GM20000 (cell line): ENCODE measurements around the gene RHBDL2.
"Not testable (repeated sequence)": the region's sequence is repeated elsewhere in the genome, so short reads cannot be mapped to it uniquely, and the experiment has no call there.

Source experiments
- DNase-seq: peaks from one replicate; pipeline ENCODE4 v3.0.0; 2012; ENCODE audit warnings: low spot score
- CTCF ChIP-seq: IDR thresholded peaks from 2 replicates; pipeline ENCODE4 v1.5.1; 2012; ENCODE audit warnings: mild to moderate bottlenecking, control low read depth; ENCODE audit errors: extremely low read depth, missing control alignments

RHBDL2 gene

DNA sequence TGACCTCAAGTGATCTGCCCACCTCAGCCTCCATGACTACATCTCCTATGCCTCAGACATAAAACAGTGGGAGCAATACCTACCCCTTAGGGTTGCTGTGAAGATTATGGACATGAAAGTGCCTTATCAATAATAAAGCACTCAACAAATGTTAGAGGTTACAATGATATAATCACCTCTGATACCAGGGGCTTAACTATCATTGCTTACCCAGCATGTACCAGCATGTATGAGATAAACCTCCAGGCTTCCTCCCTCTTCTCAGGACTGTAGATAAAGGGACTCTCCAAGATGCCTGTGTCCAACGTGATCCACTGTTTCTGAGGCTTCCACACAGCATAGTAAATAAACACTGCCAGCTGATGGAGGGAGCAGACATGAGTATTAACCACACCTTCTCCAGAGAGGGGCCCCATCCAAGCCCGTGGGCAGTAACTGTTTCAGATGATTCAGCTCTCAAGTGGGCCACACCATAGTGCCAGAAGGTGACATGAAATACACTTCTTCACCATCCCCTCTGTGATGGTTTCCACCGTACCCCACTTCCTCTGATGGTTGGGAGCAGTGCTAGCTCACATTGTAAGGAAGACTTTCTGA, 26.2 kb downstream of the RHBDL2 start:
- DNase-seq, result no peak
- no peak for TF ChIP-seq CTCF

GRCh38 chr1:38914908-38915307, 26.7 kb downstream of the RHBDL2 start:
- not testable (repeated sequence) for DNase-seq

DNA sequence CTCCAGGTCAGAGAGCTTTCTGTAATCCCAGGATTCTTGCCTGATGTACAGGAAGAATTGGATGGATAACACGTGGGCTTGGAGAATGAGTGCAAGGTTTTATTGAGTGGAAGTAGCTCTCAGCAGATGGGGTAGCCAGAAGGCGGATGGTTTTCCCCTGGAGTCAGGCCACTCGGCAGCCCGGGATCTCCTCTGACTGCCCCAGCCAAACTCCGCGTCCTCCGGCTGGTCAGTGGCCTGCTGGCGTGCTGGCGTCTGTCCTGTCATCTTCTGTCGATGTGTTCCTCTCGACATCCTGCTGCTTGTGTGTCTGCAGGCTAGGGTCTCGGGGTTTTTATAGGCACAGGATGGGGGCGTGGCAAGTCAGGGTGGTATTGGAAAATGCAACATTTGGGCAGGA, 32.8 kb downstream of the RHBDL2 start:
- TF ChIP-seq CTCF, result no peak
- no peak for DNase-seq

DNA sequence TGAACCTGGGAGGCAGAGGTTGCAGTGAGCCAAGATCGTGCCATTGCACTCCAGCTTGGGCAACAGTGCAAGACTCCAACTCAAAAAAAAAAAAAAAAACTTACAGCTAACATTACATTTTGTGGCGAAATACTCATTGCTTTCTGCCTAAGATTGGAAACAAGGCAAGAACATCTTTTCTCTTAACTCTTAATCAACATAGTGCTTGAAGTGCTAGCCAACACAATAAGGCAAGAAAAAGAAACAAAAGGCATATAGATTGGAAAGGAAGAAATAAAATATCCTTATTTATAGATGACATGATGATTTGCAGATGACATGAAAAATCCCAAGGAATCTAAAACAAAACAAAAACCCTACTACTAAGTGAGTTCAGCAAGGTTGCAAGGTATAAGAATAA, 35.6 kb downstream of the RHBDL2 start:
- no peak for DNase-seq
- TF ChIP-seq CTCF, result no peak

DNA sequence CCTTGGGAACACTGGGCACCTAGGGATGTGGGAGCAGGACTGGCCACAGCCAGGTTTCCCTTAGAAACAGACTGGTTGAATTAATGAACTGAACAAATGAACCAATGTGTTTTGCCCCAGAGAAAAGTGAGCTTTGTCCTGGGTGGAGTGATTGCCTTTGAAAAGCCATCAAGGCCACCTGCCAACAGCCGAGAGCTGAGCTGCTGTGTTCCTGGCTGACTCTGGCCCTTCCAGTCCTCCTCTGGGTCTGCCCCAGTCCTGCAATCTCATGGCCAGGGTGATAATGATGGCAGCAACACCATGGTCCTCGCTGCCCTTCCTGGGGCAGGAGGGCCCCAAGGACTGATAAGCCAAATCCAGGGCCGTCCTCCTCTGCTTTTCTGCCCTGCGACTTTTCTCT, 42.1 kb downstream of the RHBDL2 start:
- TF ChIP-seq CTCF, result no peak
- DNase-seq, result no peak

DNA sequence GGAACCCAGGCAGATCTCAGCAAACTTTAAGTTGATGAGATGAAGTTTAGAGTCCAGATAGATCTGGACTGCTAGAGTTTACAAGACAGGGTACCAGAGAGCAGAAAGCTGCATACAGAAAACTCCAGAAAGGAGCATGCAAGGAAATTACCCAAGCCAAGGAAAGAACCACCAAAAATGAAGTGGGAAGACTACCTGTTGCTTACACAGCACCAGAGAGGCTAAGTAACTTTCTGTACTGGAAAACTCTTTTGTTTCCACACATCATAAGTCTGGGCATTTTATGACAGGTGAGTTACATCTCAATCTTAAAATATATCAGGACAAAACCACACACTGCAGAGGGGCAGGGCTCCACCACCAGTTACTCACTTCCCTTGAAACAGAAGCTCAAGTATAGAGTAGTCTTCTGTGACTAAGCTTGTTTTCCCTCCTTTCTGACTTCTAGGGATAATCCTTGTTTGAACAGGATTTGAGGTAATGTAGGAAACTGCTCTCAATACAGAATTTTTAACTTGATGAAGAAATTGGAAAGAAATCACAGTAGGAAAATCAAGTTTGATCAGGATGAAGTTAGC, 42.9 kb downstream of the RHBDL2 start:
- TF ChIP-seq CTCF, result no peak
- DNase-seq, result no peak

DNA sequence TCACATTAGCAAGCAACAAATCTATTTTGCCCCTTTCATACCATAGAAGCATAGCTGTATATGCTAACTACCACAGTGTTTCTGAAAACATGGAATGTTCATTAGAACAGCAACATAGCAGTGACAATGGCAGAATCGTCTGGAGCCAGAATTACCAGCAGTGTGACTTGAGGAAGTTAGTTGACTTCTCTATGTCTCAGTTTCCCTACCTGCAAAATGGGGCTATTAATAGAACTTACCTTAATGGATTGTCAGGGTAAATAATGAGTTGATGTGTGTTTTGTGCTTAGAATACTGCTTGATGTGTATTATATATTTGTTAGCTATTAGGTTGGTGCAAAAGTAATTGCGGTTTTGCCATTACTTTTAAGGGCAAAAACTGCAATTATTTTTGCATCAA, 45.5 kb downstream of the RHBDL2 start:
- no peak for DNase-seq
- no peak for TF ChIP-seq CTCF

- no peak for DNase-seq
- no peak for TF ChIP-seq CTCF
Measured at GRCh38 chr1:38892976-38893375, 48.7 kb downstream of the RHBDL2 start.
